8988T (cell line): Measurements from ENCODE around the gene DISC1.

Experiments used
- DNase-seq: peaks from one replicate; pipeline ENCODE4 v3.0.0; 2011

Gene DISC1

GRCh38 chr1:231972111-231972445 lies 345.5 kb downstream of the DISC1 start:
- no peak for DNase-seq

GRCh38 chr1:231973830-231974229 lies 347.2 kb downstream of the DISC1 start:
- DNase-seq, result no peak

GRCh38 chr1:231976231-231976630 lies 349.6 kb downstream of the DISC1 start:
- DNase-seq, result no peak

- DNase-seq, result no peak
Observed at GRCh38 chr1:231981675-231982074, 355.1 kb downstream of the DISC1 start.

GRCh38 chr1:231982871-231983587 lies 356.4 kb downstream of the DISC1 start:
- no peak for DNase-seq

GRCh38 chr1:231983588-231984193 lies 357.1 kb downstream of the DISC1 start:
- no peak for DNase-seq

GRCh38 chr1:231985296-231986023 lies 358.9 kb downstream of the DISC1 start:
- DNase-seq, result no peak

- no peak for DNase-seq
Observed at GRCh38 chr1:231986631-231987336, 360.2 kb downstream of the DISC1 start.

GRCh38 chr1:231990388-231990787 lies 363.8 kb downstream of the DISC1 start:
- DNase-seq, result no peak

GRCh38 chr1:231991231-231991630 lies 364.6 kb downstream of the DISC1 start:
- no peak for DNase-seq

- DNase-seq, result no peak
Observed at GRCh38 chr1:231993968-231994455, 367.4 kb downstream of the DISC1 start.

GRCh38 chr1:231998791-231999190 lies 372.2 kb downstream of the DISC1 start:
- no peak for DNase-seq

GRCh38 chr1:232005300-232005699 lies 378.7 kb downstream of the DISC1 start:
- DNase-seq, result no peak

GRCh38 chr1:232009741-232010140 lies 383.2 kb downstream of the DISC1 start:
- no peak for DNase-seq

- DNase-seq, result no peak
Observed at GRCh38 chr1:232011961-232012360, 385.4 kb downstream of the DISC1 start.

GRCh38 chr1:232012773-232013386 lies 386.3 kb downstream of the DISC1 start:
- no peak for DNase-seq

GRCh38 chr1:232014941-232015340 lies 388.4 kb downstream of the DISC1 start:
- no peak for DNase-seq

- no peak for DNase-seq
Observed at GRCh38 chr1:232016616-232017015, 390.0 kb downstream of the DISC1 start.

GRCh38 chr1:232017057-232017456 lies 390.5 kb downstream of the DISC1 start:
- DNase-seq, result no peak

GRCh38 chr1:232017759-232018158 lies 391.2 kb downstream of the DISC1 start:
- DNase-seq, result no peak

GRCh38 chr1:232018231-232019025 lies 391.8 kb downstream of the DISC1 start:
- DNase-seq, result no peak

- DNase-seq, result no peak
Observed at GRCh38 chr1:232019026-232019340, 392.4 kb downstream of the DISC1 start.
